GM19455 (cell line): ENCODE results near the gene ATP8B3.

ENCODE experiments used
- ATAC-seq: cut with Tn5 transposase; IDR thresholded peaks from one replicate; pipeline ENCODE4 v1.9.1; 2021; ENCODE audit not compliant: unreplicated experiment

ATP8B3 gene

DNA sequence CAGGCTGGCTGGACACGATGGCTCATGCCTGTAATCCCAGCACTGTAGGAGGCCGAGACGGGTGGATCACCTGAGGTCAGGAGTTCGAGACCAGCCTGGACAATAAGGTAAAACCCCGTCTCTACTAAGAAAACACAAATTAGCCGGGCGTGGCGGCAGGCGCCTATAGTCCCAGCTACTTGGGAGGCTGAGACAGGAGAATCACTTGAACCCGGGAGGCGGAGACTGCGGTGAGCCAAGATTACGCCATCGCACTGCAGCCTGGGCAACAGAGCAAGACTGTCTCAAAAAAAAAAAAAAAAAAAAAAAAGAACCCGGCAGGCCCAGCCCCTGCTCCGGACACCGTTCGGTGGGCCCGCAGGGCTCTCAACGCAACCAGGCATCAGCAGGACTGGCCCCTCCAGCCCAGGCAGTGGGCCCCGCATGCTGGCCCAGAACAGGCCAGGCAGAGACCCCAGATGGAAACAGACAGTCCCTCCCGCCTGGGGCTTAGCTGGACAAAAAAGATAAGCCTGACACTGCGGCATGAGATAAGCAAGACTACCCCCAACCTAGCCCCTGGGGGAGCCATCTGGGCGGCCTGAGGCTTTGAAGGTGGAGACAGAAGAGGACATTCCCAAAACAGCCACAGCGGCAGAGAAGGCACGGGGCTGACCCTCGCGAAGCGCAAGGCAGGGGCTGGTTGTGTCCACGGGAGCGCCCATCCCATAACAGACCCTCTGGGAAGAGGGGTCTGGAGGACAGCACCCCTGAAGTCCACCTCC is 24.6 kb upstream of the ATP8B3 start:
- ATAC-seq = no peak

DNA sequence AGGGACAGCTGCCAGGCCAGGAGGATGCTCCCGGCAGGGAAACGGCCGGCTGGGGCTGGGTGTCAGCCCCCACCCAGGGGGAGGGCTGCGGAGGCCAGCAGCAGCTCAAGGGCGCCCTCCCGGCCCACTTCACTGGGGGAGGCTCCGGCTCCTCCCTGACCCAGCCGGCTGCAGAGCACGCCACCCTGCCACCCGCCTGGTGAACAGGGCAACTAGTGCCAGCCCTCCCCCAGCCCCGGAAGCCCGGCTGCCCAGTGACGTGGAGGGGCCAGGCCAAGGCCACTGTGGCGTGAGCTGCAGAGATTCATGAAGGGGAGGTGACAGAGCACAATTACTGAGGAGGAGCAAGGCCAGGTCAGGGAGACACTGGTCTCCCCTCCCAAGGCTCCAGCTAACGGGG is 21.5 kb upstream of the ATP8B3 start:
- no peak for ATAC-seq

GRCh38 chr19:1832046-1832663 is 20.1 kb upstream of the ATP8B3 start:
- ATAC-seq = no peak

DNA sequence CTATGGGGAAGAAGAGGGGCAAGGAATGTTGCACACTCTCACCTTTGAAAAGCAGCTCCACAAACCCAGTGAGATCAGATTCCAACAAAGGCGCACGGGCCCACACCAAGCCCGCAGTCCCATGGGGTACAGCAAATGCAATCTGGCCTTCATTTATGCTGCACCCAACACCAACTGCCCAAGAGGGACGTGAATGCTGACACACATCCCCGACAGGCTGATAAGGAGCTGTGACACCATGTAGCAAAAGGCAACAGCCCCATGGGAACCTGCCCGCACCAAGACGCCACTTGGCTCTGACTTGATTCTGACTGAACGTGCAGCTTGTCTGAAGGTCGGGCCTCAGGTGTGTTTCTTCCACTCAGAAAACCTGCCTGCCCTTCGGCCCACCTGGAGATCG is 18.9 kb upstream of the ATP8B3 start:
- ATAC-seq = no peak

DNA sequence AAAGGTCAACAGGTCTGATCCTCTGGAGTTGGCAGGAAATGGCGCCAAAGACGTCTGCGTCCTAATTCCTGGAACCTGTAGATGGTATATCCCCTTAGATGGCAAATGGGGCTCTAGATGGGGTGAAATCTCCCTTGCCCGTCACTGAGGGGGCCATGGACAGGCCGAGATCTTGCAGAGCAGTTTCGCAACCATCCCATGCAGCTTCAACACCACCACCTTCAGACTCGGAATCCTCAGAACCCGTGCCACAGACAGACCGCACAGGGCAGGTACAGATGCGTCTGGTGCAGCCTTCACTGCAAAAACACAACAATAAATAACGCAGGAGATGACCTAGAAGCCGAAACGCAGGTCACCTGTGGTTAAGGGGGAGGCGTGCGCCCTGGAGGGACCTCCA is 18.5 kb upstream of the ATP8B3 start:
- ATAC-seq = no peak

- ATAC-seq = no peak
These were observed 17.9 kb upstream of the ATP8B3 start for GRCh38 chr19:1829958-1830357.

DNA sequence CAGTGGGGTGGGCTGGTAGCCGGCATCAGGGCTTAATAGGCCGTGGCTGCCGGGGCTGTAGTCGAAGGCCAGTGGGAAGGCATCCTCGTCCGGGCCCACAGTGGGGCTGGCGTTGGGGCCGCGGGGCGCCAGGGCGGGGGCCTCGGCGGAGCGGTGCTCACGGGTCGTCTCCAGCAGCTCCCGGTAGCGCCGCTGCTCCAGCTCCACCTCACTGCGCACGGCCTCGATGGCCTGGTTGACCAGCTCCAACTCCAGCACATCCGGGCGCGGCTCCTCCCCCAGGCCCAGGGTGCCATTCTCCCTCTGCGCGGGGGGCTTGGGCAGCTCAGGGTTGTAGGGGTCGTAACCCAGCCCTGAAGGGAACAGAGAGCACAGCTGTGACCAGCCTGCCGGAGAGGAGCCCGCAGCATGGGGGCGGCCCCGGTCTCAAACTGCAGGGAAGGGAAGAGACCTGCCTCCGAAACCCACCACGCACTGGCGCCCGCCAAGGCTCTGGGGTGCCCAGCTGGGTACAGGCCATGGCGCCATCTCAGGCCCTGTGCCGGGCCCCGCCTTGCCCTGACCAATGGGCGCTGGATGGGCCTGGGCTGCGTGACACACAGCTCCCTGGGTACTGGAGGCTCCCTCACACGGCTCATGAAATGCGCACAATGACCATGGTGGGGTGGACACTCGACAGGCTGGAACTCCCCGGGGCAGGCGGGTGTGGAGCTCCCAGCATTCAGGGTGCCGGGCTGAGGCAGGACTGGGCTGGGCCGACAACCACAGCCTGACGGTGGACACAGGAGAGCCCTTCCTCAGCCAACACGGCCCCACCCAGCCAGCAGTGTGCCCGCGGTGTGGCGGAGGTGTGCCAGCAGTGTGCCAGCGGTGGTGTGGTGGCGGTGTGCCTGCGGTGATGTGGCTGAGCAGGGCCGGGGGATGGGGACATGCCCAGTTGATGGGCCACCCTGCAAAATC is 16.5 kb upstream of the ATP8B3 start:
- ATAC-seq = no peak

DNA sequence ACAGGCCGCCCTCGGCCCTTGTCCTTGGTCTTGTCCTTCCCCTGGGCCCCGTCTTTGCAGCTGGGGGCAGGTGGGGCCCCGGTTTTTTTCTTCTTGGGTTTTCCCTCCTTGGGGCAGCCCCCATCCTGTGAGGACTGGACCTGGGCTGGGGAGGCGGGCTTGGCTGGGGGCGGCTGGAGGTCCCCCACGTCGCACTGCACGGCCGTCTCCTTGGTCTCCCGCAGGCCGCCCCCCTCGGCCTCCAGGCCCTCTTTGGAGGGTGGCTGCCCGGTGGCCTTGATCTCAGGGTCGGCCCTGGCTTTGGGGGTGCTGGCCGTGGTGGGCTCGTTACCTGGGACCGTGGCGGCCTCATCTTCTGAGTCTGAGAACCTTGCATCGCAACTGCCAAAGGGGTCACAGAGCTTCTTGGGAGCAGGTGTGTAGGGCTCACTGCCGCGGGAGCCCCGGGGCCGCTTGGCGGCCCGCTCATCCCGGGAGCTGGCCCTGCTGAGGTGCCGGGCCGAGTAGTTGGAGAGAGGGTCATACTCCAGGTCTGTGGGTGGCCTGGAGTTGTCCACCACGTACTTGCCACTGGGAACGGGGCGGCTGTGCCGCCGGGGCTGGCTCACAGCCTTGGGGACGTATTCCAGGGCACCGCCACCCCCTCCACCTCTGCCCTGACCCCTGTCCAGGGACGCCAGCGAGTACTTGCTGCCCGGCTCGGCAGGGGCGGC is 15.6 kb upstream of the ATP8B3 start:
- ATAC-seq = no peak

GRCh38 chr19:1826557-1827521 is 14.8 kb upstream of the ATP8B3 start:
- no peak for ATAC-seq

DNA sequence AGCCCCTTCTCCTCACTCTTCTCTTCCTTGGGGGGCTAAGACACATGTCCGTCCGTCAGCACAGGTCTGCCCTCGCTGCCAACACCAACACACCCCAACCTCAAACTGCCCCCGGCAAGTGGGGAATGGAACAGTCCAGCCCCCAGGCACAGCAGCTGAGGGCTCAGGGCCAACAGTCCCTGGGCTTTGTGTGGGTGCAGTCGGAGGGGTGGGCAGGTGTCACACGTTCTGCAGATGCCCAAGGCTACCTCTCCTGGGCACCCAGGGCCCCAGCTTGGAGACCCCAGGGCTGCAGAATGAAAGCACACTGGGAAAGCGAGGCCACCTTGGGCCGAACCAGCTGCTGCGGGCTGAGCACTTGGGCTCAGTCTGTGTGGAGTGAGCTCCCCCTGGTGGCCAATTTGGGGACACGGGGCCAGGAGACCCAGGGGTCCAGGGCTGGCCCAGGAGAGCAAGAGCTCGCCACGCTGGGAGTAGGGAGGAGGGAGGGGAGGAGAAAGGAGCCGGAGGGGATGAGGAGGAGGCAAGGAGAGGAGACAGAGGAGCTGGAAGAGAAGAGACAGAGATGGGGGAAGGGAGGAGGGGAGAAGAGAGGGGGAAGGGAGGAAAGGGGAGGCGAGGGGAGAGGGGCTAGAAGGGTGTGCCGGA is 14.0 kb upstream of the ATP8B3 start:
- no peak for ATAC-seq

GRCh38 chr19:1824252-1824622 is 12.2 kb upstream of the ATP8B3 start:
- no peak for ATAC-seq

GRCh38 chr19:1823539-1824251 is 11.6 kb upstream of the ATP8B3 start:
- no peak for ATAC-seq

DNA sequence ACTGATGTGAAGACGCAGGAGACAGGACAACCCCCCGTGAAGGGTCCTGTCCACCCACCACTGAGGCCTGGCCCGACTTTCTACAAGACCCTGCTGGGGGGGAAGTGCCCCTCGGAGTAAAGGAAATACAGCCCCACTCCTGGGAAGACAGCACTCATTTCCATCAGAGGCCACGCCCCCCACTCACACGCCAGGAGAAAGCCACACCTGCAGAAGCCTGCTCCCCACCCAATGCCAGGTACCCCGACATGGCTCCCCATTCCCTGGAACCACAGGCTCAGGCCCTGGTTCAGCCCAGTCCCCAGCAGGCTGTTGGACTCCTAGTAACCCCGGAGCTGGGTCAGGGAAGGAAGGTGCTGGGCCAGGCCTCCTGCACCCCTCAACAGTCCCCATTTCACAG is 10.9 kb upstream of the ATP8B3 start:
- ATAC-seq = no peak

- no peak for ATAC-seq
These were observed 10.1 kb upstream of the ATP8B3 start for GRCh38 chr19:1822210-1822609.

DNA sequence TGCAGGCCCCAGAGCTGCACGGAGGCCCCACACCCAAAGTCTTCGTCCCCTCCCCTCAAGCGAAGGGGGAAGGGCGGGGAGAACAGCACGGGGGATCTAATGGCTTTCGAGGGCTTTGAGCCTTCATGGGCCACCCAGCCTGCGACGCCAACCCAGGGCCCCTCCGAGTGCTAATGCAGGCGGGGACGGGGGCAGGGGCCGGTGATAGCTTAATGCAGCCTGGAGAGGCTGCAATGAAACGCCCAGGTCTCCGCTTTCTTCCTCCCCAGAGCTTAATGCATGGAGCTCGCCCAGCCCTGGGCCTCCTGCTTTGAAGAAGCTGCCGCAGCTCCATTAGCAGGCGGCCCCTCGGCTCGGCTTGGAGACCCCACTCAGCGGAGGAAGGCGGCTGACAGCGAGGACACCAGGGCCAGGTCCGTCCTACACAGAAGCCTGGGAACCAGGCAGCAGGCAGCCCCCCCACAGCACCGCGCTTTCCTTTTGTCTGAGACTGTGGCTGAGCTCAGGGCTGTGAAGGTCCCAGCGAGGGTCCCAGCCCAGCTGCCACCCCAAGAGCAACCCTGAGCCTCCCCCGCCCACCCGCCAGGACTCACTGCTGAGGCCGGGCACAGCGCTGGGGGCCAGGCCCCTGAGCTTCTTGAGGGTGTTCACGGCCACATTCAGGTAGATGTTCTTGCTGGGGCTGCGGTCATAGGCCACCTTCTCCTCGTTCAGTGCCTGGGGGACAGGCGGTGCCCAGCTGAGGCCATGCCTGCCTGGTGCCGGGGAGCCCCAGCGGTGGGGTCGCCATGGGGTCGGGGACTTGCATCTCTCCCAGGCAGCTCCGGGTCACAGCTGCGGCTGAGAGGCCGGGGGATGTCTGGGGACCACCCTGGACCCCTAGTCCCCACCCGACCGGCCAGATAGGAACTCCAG is 7.5 kb upstream of the ATP8B3 start:
- ATAC-seq = no peak

DNA sequence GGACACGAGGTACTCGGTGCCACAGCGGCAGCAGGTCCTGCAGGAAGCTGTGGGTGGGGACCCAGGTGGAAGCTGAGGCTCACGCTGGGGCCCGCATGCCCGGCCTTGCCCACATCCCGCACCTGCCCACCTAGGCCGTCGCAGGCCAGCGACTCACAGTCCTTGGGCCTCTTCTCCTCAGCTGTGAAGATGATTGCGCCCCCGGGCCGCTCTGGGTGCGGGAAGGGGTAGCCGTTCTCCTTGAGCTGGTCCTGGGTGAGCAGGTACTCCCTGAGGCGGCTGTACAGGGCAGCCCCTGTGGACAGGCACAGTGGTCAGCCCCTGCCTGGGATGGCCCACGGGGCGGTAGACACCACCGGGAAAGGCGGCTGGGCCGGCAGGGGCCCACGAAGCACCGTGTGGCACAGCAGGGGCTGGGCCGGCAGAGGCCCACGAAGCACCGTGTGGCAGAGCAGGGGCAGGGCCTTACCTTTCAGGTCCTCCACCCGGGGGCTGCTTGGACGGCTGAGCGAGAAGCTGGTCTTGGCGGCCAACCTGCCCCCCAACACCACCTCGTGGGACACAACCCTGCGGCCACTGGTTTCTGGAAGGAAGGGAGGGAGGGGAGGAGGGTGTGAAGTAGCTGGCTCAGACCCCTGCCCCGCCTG is 6.6 kb upstream of the ATP8B3 start:
- ATAC-seq = no peak

DNA sequence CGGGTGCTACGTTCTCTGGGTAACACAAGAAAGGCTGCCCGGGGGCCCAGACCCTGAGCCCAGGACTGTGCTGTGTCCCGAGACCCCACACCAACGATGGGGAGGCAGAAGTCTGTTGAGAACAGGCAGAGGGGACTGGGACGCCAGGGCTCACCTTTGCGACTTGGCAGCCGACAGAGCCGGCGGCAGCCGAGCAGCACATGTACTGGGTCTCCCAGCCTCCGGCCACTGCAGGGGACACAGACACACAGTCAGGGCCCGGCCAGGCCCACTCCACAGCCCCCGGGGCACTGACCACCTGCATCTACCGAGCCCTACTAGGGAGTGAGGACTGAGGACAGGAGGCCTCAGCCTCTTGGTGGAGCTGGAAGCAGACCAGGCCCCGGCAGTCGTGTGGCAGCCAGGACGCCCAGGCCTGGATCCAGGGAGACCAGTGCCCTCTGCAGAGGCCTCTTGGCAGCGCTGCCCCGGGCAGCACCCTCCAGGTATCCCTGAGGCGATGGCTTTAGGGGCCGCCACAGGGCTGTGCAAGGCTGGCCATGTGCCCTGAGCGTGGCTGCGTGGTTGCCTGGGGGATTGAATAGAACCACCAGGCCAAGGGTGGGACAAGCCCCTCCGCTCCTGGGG is 5.6 kb upstream of the ATP8B3 start:
- ATAC-seq = no peak
